Measurements from ENCODE around the gene DYRK4. TPM values are rescaled to one million over a fixed set of nuclear protein-coding genes. Genes with fewer than 3 reads are reported as not detected.
A peak's percentile ranks its signal among the peaks of the same experiment; 100 is the strongest.

The DYRK4 gene
- total RNA-seq, 6 donors from 2014 or later: 22.2 to 53.4 (median 36.6) TPM

- no peak for ATAC-seq (ENCODE audit: low FRiP score in 2 of 2)
- Histone ChIP-seq H3K27me3 (no peaks in the 10 kb centered on the region), H3K9me3 (no peaks in the 10 kb centered on the region), H3K27ac (no peak overlapping the region), H3K4me3 (no peak overlapping the region), H3K36me3 (no peaks in the 10 kb centered on the region), H3K4me1 (no peaks in the 10 kb centered on the region)
- DNase-seq: no peak
- 91 to 92% methylated on average over 3 to 6 of the region's 6 CpGs for WGBS, 2 donors
- TF ChIP-seq POLR2A (IDR thresholded peaks at IDR 0.05) (no peak), CTCF (IDR thresholded peaks at IDR 0.05) (no peak), EP300 (IDR thresholded peaks at IDR 0.05) (no peak), POLR2AphosphoS5 (IDR thresholded peaks at IDR 0.05) (no peak)
These were observed 33.9 kb downstream of the DYRK4 start for GRCh38 chr12:4595881-4596280.

DNA sequence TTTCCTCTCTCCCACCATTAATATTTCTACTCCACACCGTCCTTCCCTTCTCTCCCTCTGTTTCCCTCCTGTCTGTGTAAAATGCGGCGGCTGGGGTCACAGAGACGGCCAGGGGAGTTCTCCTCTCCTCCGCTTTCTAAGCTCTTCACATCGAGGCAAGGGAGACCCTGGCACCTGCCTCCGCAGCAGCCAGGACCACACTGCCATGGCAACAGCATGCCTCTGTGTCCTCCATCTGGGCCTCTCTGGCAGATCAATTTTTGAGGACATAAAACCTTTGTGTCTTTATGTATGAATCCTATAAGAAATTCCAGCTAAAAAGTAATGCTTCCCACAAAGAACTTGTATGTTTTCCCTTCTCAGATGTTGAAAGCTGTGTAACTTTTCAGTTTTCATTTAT, 41.4 kb downstream of the DYRK4 start:
- no peak overlapping the region for H3K4me3 ChIP-seq
- DNase-seq (peak in 1 of 2 donors; percentile 12), ATAC-seq (ENCODE audit: low FRiP score in 2 of 2) (no peak)
- TF ChIP-seq POLR2A (IDR thresholded peaks at IDR 0.05): no peak
- TF ChIP-seq EP300 (IDR thresholded peaks at IDR 0.05): no peak
- no peak for TF ChIP-seq POLR2AphosphoS5 (IDR thresholded peaks at IDR 0.05)
- TF ChIP-seq CTCF (IDR thresholded peaks at IDR 0.05): no peak
- no peak overlapping the region for H3K27ac ChIP-seq
- H3K9me3 ChIP-seq: no peaks in the 10 kb centered on the region
- H3K4me1 ChIP-seq: peaks cover 0 to 25% (median 12%) of the 10 kb centered on the region in 4 donors
- H3K36me3 ChIP-seq: no peaks in the 10 kb centered on the region
- 75% methylated on average over 7 of the region's 7 CpGs for WGBS, 2 donors
- no peaks in the 10 kb centered on the region for H3K27me3 ChIP-seq

DNA sequence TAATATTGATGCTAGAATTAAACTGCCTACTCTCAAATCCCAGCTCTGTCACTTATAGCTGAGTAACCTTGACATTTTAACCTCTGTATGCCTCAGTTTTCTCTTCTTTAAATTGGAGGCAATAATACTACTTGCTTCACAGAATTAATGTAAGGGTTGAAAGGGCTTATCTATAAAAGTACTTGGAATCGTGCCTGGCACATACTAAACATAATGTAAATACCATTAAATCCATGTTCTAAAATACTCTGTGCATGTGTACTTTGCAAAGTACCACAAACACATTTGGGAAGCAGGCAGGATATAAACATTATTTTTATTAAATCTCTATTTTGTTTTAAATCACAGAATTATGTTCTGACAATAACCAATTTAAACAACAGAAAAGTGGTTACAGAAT, 41.9 kb downstream of the DYRK4 start:
- no peaks in the 10 kb centered on the region for H3K36me3 ChIP-seq
- H3K4me3 ChIP-seq: no peak overlapping the region
- no peaks in the 10 kb centered on the region for H3K27me3 ChIP-seq
- H3K4me1 ChIP-seq: peaks cover 0 to 25% (median 12%) of the 10 kb centered on the region in 4 donors
- TF ChIP-seq EP300 (IDR thresholded peaks at IDR 0.05): no peak
- TF ChIP-seq POLR2A (IDR thresholded peaks at IDR 0.05): no peak
- no peak for TF ChIP-seq POLR2AphosphoS5 (IDR thresholded peaks at IDR 0.05)
- no peak for TF ChIP-seq CTCF (IDR thresholded peaks at IDR 0.05)
- H3K9me3 ChIP-seq: no peaks in the 10 kb centered on the region
- ATAC-seq (ENCODE audit: low FRiP score in 2 of 2) (no peak), DNase-seq (no peak)
- 27 to 33% methylated on average over 1 of the region's 1 CpG for WGBS, 2 donors
- H3K27ac ChIP-seq: no peak overlapping the region

- 0 to 6% methylated on average over 7 to 25 of the region's 25 CpGs for WGBS, 2 donors
- peak; percentile 96 for ATAC-seq (ENCODE audit: low FRiP score in 2 of 2)
- DNase-seq: peak; percentile 85
- Histone ChIP-seq H3K27ac (peak overlapping the region in 2 of 4 donors; percentile 73 to 76), H3K36me3 (no peaks in the 10 kb centered on the region), H3K4me3 (peak overlapping the region; percentile 57 to 89 (median 78)), H3K27me3 (no peaks in the 10 kb centered on the region), H3K4me1 (peaks cover 0 to 25% (median 12%) of the 10 kb centered on the region in 4 donors), H3K9me3 (no peaks in the 10 kb centered on the region)
- TF ChIP-seq CTCF (IDR thresholded peaks at IDR 0.05) (peak; percentile 90 to 99 (median 94)), POLR2AphosphoS5 (IDR thresholded peaks at IDR 0.05) (peak in 1 of 2 donors; percentile 61), POLR2A (IDR thresholded peaks at IDR 0.05) (peak in 1 of 4 donors; percentile 44), EP300 (IDR thresholded peaks at IDR 0.05) (peak in 1 of 4 donors; percentile 1)
These were observed 42.7 kb downstream of the DYRK4 start for GRCh38 chr12:4604684-4605193.

GRCh38 chr12:4607056-4607455, 45.0 kb downstream of the DYRK4 start:
- Histone ChIP-seq H3K4me3 (no peak overlapping the region), H3K36me3 (peaks cover 0 to 19% (median 17%) of the 10 kb centered on the region in 4 donors), H3K9me3 (no peaks in the 10 kb centered on the region), H3K27me3 (no peaks in the 10 kb centered on the region), H3K27ac (no peak overlapping the region), H3K4me1 (peaks cover 0 to 25% (median 12%) of the 10 kb centered on the region in 4 donors)
- ATAC-seq (ENCODE audit: low FRiP score in 2 of 2) (no peak), DNase-seq (no peak)
- WGBS, 2 donors: 48 to 64% methylated on average over 2 to 3 of the region's 3 CpGs
- TF ChIP-seq POLR2AphosphoS5 (IDR thresholded peaks at IDR 0.05) (no peak), POLR2A (IDR thresholded peaks at IDR 0.05) (no peak), EP300 (IDR thresholded peaks at IDR 0.05) (no peak), CTCF (IDR thresholded peaks at IDR 0.05) (no peak)
